GM12878 (cell line): ENCODE results near the gene NECAB2. TPM values are rescaled to one million over a fixed set of nuclear protein-coding genes. Genes with fewer than 3 reads are reported as not detected.

Source experiments
- ATAC-seq: fragments of 200-7000 bp; cut with Tn5 transposase; 3 replicates; pipeline ENCODE4 v1.9.1; 2020; ENCODE audit warnings: mild to moderate bottlenecking, moderate library complexity
- BruUV-seq: library from RNA; stranded (reverse); fragments of 400-500 nt; replicated peaks from 2 replicates; lab custom pipeline; 2021; lab: Mats Ljungman, UMichigan
- CTCF ChIA-PET: fragments of 300-600 bp; sonication (Branson Sonifier 250); formaldehyde crosslinking; extraction: SDS; loops from one replicate; lab custom pipeline; 2021; ENCODE audit warnings: inconsistent platforms; lab: Yijun Ruan, JAX
- POLR2A ChIA-PET: fragments of 350-600 bp; formaldehyde crosslinking; extraction: SDS; loops from one replicate; lab custom pipeline; 2021; ENCODE audit warnings: inconsistent platforms; lab: Charles Lee
- RAD21 ChIA-PET: fragments of 300-600 bp; sonication (Branson Sonifier 250); formaldehyde crosslinking; loops from one replicate; lab custom pipeline; 2023; ENCODE audit warnings: antibody characterized with exemption; ENCODE audit not compliant: unreplicated experiment; lab: Charles Lee
- SMC1A ChIA-PET: fragments of 300-600 bp; sonication (Branson Sonifier 250); formaldehyde crosslinking; loops from one replicate; lab custom pipeline; 2023; ENCODE audit not compliant: unreplicated experiment, uncharacterized antibody; lab: Charles Lee
- DNase-seq: peaks from one replicate; pipeline ENCODE4 v3.0.0-alpha.2; 2011; ENCODE audit warnings: low read depth, low spot score
- FAIRE-seq: peaks from 3 replicates; lab custom pipeline; 2011; peaks lifted over from hg19 to GRCh38; lab: Jason Lieb, UNC
- H2AFZ ChIP-seq: 2 replicates; pipeline ENCODE4 v1.6.0; 2011; ENCODE audit warnings: low read depth, low read length, control low read depth; ENCODE audit not compliant: control insufficient read depth
- H3K27ac ChIP-seq: 2 replicates; pipeline ENCODE4 v1.5.1; 2011; ENCODE audit warnings: control low read depth; ENCODE audit not compliant: control insufficient read depth, insufficient read depth
- H3K27me3 ChIP-seq, 2 experiments: replicated peaks in 1 of 2; 2 replicates each; pipeline versions ENCODE4 v1.6.0 to v1.6.1; 2011; ENCODE audit warnings: low read length in 1 of 2; ENCODE audit not compliant: control insufficient read depth in 2 of 2, insufficient read depth in 2 of 2
- H3K36me3 ChIP-seq, 2 experiments: 2 replicates each; pipeline ENCODE4 v1.5.1; 2011; ENCODE audit warnings: low read length in 1 of 2; ENCODE audit not compliant: control insufficient read depth in 2 of 2, insufficient read depth in 2 of 2
- H3K4me1 ChIP-seq: 2 replicates; pipeline ENCODE4 v1.6.1; 2011; ENCODE audit warnings: mild to moderate bottlenecking, low read length, moderate library complexity, mixed read lengths; ENCODE audit not compliant: control insufficient read depth, insufficient read depth
- H3K4me2 ChIP-seq: 2 replicates; pipeline ENCODE4 v1.6.0; 2011; ENCODE audit warnings: control low read depth; ENCODE audit not compliant: control insufficient read depth, insufficient read depth
- H3K4me3 ChIP-seq: fragments of 200-600 bp; sonication (generic); 2 replicates; pipeline ENCODE4 v1.5.1; 2016
- H3K79me2 ChIP-seq: 2 replicates; pipeline ENCODE4 v1.6.0; 2011; ENCODE audit warnings: low read length; ENCODE audit not compliant: control insufficient read depth, insufficient read depth
- H3K9ac ChIP-seq: 2 replicates; pipeline ENCODE4 v1.8.0; 2011; ENCODE audit warnings: low read length, control low read depth, mixed read lengths; ENCODE audit not compliant: control insufficient read depth, insufficient read depth
- H3K9me3 ChIP-seq: replicated peaks from 3 replicates; pipeline ENCODE4 v1.5.1; 2011; ENCODE audit warnings: mild to moderate bottlenecking, low read length; ENCODE audit not compliant: control insufficient read depth, insufficient read depth
- H4K20me1 ChIP-seq: 2 replicates; pipeline ENCODE4 v1.6.0; 2011; ENCODE audit not compliant: control insufficient read depth, insufficient read depth
- ASH2L ChIP-seq: fragments of 300-600, 200-600 bp; sonication (generic); IDR thresholded peaks from 2 replicates; pipeline ENCODE4 v1.6.1; 2017; ENCODE audit warnings: low read depth, mild to moderate bottlenecking, borderline replicate concordance
- BHLHE40 ChIP-seq, 2 experiments: fragments of 450-650 bp in 1 of 2; IDR thresholded peaks; 2 replicates each; pipeline ENCODE4 v1.6.1; 2011 to 2017; ENCODE audit warnings: low read depth in 2 of 2, borderline replicate concordance in 1 of 2, improper control_type of control experiment in 1 of 2, low read length in 1 of 2, mild to moderate bottlenecking in 1 of 2
- CHD4 ChIP-seq: fragments of 200-600 bp; sonication (generic); IDR thresholded peaks from 2 replicates; pipeline ENCODE4 v1.6.1; 2016; ENCODE audit warnings: mild to moderate bottlenecking
- IRF4 ChIP-seq: IDR thresholded peaks from 2 replicates; pipeline ENCODE4 v1.6.1; 2011; ENCODE audit warnings: low read depth, low read length
- MEF2B ChIP-seq: fragments of 450-650 bp; IDR thresholded peaks from 2 replicates; pipeline ENCODE4 v1.6.1; 2018; ENCODE audit warnings: mild to moderate bottlenecking, moderate library complexity; ENCODE audit not compliant: partially characterized antibody, poor library complexity, severe bottlenecking
- MYC ChIP-seq: IDR thresholded peaks from 2 replicates; pipeline ENCODE4 v1.6.1; 2011; ENCODE audit warnings: mild to moderate bottlenecking, low read length, moderate library complexity, inconsistent platforms; ENCODE audit not compliant: insufficient read depth, insufficient replicate concordance, insufficient read length, severe bottlenecking
- PAX5 ChIP-seq: IDR thresholded peaks from 2 replicates; pipeline ENCODE4 v1.6.1; 2011; ENCODE audit warnings: low read depth, low read length, borderline replicate concordance
- TCF12 ChIP-seq: IDR thresholded peaks from 2 replicates; pipeline ENCODE4 v1.6.1; 2011; ENCODE audit warnings: low read depth, mild to moderate bottlenecking, low read length
- USF1 ChIP-seq: IDR thresholded peaks from 2 replicates; pipeline ENCODE4 v1.6.1; 2011; ENCODE audit warnings: borderline replicate concordance, low read depth, mild to moderate bottlenecking, moderate library complexity, mixed read lengths, low read length; ENCODE audit not compliant: insufficient read depth; ENCODE audit errors: extremely low read length
- WGBS: methylation state at CpG from one replicate; pipeline ENCODE4 v1.1.6; 2016; ENCODE audit warnings: low lambda C conversion rate; ENCODE audit not compliant: insufficient replicate concordance, insufficient coverage; ENCODE audit errors: missing lambda C conversion rate; 5-methylcytosine and 5-hydroxymethylcytosine counted together
- in situ Hi-C: fragments of 300-500 bp; cut with MboI; formaldehyde crosslinking; loops from 9 replicates; pipeline ENCODE4 v1.14.3; 2018; ENCODE audit warnings: mixed read lengths
- intact Hi-C: fragments of 100-400 bp; cut with micrococcal nuclease; formaldehyde crosslinking; loops from one replicate; pipeline ENCODE4 v1.14.2; 2022; ENCODE audit not compliant: unreplicated experiment
- polyA plus RNA-seq, 11 experiments: library from polyadenylated mRNA; depleted of rRNA in 4 of 11; unstranded in 6 of 11; stranded (reverse) in 5 of 11; fragments of >200 nt; fragmentation: Nextera tagmentation in 4 of 11; fragmentation: Illumina TruSeq in 1 of 11; extraction: Ambion mirVana in 4 of 11; extraction: Trizol in 1 of 11; gene quantifications; 1 replicate in 1 of 11; 2 replicates in 10 of 11; pipeline versions ENCODE4 v1.2.1 to v1.2.3, GENCODE V29; 2011 to 2016; ENCODE audit warnings: inconsistent platforms in 2 of 11, missing spikeins in 2 of 11, low read depth in 1 of 11
- total RNA-seq, 4 experiments: library from RNA; depleted of rRNA in 3 of 4; stranded (reverse); fragments of >200 nt in 3 of 4; fragmentation: Illumina TruSeq in 1 of 4; extraction: Trizol in 1 of 4; gene quantifications; 2 replicates each; pipeline versions ENCODE4 v1.2.1 to v1.2.3, GENCODE V29; 2013 to 2021
- TF ChIP-seq, protein P1 (sequence below): fragments of 450-650 bp; IDR thresholded peaks from 2 replicates; pipeline ENCODE4 v1.6.1; 2016; ENCODE audit warnings: mild to moderate bottlenecking, moderate library complexity, borderline replicate concordance
- TF ChIP-seq, protein P2 (sequence below): fragments of 450-650 bp; IDR thresholded peaks from 2 replicates; pipeline ENCODE4 v1.6.1; 2017; ENCODE audit warnings: low read depth, mild to moderate bottlenecking, moderate library complexity
- TF ChIP-seq, protein P3 (sequence below): fragments of 450-650 bp; formaldehyde crosslinking; IDR thresholded peaks from 2 replicates; pipeline ENCODE4 v1.4.0; 2020; ENCODE audit warnings: mild to moderate bottlenecking, moderate library complexity

NECAB2 gene
- total and polyA plus RNA-seq, 10 of the 15 experiments (the other 5 are each of a cell fraction or from before 2014, with no cell fraction given) = not detected

DNA sequence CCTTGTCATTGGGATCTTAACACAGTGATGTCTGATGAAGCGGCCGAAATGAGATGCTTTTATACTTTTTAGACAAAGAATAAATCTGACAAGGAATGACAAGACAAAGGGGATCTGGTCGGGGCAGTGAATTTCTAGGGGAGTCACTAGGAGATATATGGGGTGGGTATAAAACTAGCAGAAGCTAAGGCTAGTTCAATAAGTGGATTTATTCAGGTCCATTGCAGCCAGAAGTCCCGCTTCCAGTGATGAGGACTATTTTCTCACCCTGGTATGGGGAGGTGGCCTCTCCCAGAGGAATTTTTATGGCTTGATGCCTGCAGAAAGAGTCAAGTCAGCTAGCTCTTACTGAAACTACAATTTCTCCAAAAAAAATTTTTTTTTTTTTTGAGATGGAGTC is 50.7 kb downstream of the NECAB2 start (continued):
- TF ChIP-seq, protein P1, sequence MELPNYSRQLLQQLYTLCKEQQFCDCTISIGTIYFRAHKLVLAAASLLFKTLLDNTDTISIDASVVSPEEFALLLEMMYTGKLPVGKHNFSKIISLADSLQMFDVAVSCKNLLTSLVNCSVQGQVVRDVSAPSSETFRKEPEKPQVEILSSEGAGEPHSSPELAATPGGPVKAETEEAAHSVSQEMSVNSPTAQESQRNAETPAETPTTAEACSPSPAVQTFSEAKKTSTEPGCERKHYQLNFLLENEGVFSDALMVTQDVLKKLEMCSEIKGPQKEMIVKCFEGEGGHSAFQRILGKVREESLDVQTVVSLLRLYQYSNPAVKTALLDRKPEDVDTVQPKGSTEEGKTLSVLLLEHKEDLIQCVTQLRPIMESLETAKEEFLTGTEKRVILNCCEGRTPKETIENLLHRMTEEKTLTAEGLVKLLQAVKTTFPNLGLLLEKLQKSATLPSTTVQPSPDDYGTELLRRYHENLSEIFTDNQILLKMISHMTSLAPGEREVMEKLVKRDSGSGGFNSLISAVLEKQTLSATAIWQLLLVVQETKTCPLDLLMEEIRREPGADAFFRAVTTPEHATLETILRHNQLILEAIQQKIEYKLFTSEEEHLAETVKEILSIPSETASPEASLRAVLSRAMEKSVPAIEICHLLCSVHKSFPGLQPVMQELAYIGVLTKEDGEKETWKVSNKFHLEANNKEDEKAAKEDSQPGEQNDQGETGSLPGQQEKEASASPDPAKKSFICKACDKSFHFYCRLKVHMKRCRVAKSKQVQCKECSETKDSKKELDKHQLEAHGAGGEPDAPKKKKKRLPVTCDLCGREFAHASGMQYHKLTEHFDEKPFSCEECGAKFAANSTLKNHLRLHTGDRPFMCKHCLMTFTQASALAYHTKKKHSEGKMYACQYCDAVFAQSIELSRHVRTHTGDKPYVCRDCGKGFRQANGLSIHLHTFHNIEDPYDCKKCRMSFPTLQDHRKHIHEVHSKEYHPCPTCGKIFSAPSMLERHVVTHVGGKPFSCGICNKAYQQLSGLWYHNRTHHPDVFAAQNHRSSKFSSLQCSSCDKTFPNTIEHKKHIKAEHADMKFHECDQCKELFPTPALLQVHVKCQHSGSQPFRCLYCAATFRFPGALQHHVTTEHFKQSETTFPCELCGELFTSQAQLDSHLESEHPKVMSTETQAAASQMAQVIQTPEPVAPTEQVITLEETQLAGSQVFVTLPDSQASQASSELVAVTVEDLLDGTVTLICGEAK = no peak
- TF ChIP-seq USF1 (no peak), BHLHE40 (IDR thresholded peaks at IDR 0.05; ENCODE audit: borderline replicate concordance in 1 of 2, low read depth in 2 of 2, low read length in 1 of 2) (no peak), IRF4 (no peak)
- TF ChIP-seq, protein P2, sequence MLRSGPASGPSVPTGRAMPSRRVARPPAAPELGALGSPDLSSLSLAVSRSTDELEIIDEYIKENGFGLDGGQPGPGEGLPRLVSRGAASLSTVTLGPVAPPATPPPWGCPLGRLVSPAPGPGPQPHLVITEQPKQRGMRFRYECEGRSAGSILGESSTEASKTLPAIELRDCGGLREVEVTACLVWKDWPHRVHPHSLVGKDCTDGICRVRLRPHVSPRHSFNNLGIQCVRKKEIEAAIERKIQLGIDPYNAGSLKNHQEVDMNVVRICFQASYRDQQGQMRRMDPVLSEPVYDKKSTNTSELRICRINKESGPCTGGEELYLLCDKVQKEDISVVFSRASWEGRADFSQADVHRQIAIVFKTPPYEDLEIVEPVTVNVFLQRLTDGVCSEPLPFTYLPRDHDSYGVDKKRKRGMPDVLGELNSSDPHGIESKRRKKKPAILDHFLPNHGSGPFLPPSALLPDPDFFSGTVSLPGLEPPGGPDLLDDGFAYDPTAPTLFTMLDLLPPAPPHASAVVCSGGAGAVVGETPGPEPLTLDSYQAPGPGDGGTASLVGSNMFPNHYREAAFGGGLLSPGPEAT = no peak

DNA sequence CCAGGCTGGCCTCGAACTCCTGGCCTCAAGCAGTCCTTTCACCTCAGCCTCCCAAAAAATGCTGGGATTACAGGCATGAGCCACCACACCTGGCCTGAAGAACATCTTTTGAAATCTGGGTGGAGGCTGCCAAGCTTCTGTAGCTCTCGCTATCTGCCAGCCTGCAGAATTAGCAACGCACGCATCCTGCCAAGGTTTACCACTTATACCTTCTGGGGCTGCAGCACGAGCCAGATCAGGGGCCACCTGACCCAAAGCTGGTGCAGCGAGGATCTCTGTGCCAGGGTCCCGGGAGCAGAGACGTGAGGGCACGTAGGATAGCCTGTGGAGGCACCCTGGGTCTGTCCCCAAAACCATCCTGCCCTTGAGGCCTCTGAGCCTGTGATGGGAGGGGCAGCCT is 52.3 kb downstream of the NECAB2 start:
- ChIA-PET POLR2A (no interaction called here), RAD21 (no interaction called here), SMC1A (no interaction called here), CTCF (no interaction called here)
- Histone ChIP-seq H3K27me3 (no peaks in the 10 kb centered on the region), H2AFZ (no peak overlapping the region), H3K4me2 (no peak overlapping the region), H3K27ac (no peak overlapping the region), H3K4me3 (no peak overlapping the region), H3K36me3 (no peaks in the 10 kb centered on the region), H3K4me1 (no peaks in the 10 kb centered on the region), H3K79me2 (no peaks in the 10 kb centered on the region), H3K9me3 (no peaks in the 10 kb centered on the region; the same call in 1 of the 3 replicates), H3K9ac (no peak overlapping the region), H4K20me1 (no peaks in the 10 kb centered on the region)
- WGBS = 33% methylated on average over 9 of the region's 9 CpGs
- intact Hi-C loops (no loop called here), in situ Hi-C loops (no loop called here)
- BruUV-seq = no TSS peak
- ATAC-seq (no peak), DNase-seq (no peak), FAIRE-seq (no peak)
- TF ChIP-seq MYC = no peak
- no peak for TF ChIP-seq MEF2B
- TF ChIP-seq TCF12 = no peak
- TF ChIP-seq CHD4 = no peak
- no peak for TF ChIP-seq ASH2L
- TF ChIP-seq PAX5 = no peak
- TF ChIP-seq, protein P3, sequence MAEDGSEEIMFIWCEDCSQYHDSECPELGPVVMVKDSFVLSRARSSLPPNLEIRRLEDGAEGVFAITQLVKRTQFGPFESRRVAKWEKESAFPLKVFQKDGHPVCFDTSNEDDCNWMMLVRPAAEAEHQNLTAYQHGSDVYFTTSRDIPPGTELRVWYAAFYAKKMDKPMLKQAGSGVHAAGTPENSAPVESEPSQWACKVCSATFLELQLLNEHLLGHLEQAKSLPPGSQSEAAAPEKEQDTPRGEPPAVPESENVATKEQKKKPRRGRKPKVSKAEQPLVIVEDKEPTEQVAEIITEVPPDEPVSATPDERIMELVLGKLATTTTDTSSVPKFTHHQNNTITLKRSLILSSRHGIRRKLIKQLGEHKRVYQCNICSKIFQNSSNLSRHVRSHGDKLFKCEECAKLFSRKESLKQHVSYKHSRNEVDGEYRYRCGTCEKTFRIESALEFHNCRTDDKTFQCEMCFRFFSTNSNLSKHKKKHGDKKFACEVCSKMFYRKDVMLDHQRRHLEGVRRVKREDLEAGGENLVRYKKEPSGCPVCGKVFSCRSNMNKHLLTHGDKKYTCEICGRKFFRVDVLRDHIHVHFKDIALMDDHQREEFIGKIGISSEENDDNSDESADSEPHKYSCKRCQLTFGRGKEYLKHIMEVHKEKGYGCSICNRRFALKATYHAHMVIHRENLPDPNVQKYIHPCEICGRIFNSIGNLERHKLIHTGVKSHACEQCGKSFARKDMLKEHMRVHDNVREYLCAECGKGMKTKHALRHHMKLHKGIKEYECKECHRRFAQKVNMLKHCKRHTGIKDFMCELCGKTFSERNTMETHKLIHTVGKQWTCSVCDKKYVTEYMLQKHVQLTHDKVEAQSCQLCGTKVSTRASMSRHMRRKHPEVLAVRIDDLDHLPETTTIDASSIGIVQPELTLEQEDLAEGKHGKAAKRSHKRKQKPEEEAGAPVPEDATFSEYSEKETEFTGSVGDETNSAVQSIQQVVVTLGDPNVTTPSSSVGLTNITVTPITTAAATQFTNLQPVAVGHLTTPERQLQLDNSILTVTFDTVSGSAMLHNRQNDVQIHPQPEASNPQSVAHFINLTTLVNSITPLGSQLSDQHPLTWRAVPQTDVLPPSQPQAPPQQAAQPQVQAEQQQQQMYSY = no peak
